Colonic mucosa (tissue), 4 donors: ENCODE measurements around the gene HIF1A. TPM values are rescaled to one million over a fixed set of nuclear protein-coding genes. Genes with fewer than 3 reads are reported as not detected.

Source experiments
- DNase-seq: peaks from one replicate; pipeline ENCODE4 v3.0.0-alpha.2; 2020
- H3K27ac ChIP-seq: fragments of 200-600 bp; one replicate; pipeline ENCODE4 v1.8.0; 2021
- H3K27me3 ChIP-seq: fragments of 200-600 bp; one replicate; pipeline ENCODE4 v1.8.0; 2021
- H3K36me3 ChIP-seq: fragments of 200-600 bp; one replicate; pipeline ENCODE4 v1.8.0; 2021
- H3K4me1 ChIP-seq: fragments of 200-600 bp; one replicate; pipeline ENCODE4 v1.8.0; 2021; ENCODE audit warnings: mild to moderate bottlenecking
- H3K4me3 ChIP-seq: fragments of 200-600 bp; one replicate; pipeline ENCODE4 v1.8.0; 2021
- H3K9ac ChIP-seq, 2 donors: one replicate each; pipeline ENCODE4 v1.7.0; 2013; ENCODE audit warnings: control low read depth in 2 of 2, low read depth in 2 of 2, low read length in 2 of 2
- H3K9me3 ChIP-seq: fragments of 200-600 bp; one replicate; pipeline ENCODE4 v1.8.0; 2021
- intact Hi-C: fragments of 100-400 bp; cut with DNase I; formaldehyde crosslinking; loops from one replicate; pipeline ENCODE4 v1.14.1; 2022
- total RNA-seq, 2 donors: library from RNA; stranded (reverse); fragmentation: NEBNext Ultra II Directional in 1 of 2; extraction: Animal tissue kit (Norgen Biotek cat#: 25700) in 1 of 2; gene quantifications; one replicate each; pipeline ENCODE4 v1.2.1, GENCODE V29; 2021
- TF ChIP-seq, protein P1 (sequence below): fragments of 200-600 bp; IDR thresholded peaks from one replicate; pipeline ENCODE4 v1.8.0; 2022; ENCODE audit warnings: antibody characterized with exemption, mild to moderate bottlenecking
- donor health status: healthy.
- donor health status: DM: no; HTN: no; CAD: no.
- donor health status: DM: no; HTN: no; CAD: no.

Gene HIF1A
- 100 to 1,000 TPM in 1 of 2 donors, 10 to 100 TPM in 1; 99.1 to 128 TPM for total RNA-seq

DNA sequence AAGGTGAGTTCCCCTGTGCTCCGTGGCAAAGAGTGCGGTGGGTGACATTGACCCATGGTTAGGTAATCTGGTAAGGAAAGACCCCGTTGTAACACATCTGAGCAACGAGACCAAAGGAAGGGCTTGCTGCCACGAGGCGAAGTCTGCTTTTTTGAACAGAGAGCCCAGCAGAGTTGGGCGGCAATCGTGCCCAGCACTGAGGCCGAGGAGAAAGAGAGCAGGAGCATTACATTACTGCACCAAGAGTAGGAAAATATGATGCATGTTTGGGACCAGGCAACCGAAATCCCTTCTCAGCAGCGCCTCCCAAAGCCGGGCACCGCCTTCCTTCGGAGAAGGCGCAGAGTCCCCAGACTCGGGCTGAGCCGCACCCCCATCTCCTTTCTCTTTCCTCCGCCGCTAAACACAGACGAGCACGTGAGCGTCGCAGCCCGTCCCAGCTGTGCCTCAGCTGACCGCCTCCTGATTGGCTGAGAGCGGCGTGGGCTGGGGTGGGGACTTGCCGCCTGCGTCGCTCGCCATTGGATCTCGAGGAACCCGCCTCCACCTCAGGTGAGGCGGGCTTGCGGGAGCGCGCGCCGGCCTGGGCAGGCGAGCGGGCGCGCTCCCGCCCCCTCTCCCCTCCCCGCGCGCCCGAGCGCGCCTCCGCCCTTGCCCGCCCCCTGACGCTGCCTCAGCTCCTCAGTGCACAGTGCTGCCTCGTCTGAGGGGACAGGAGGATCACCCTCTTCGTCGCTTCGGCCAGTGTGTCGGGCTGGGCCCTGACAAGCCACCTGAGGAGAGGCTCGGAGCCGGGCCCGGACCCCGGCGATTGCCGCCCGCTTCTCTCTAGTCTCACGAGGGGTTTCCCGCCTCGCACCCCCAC, at the start of gene HIF1A:
HIF1A (plus strand) TSS at position 684 of the 865 bp plus-strand sequence. CDS start 292 bp downstream, outside the sequence.
- H3K4me3 ChIP-seq, result peak within 1 kb of the TSS; percentile 91
- H3K9ac ChIP-seq, result peak within 1 kb of the TSS; percentile 96 to 97
- H3K27me3 ChIP-seq, result no peaks in the 10 kb centered on the region
- no peaks in the 10 kb centered on the region for H3K9me3 ChIP-seq
- DNase-seq, result peak; percentile 97
- TF ChIP-seq, protein P1, sequence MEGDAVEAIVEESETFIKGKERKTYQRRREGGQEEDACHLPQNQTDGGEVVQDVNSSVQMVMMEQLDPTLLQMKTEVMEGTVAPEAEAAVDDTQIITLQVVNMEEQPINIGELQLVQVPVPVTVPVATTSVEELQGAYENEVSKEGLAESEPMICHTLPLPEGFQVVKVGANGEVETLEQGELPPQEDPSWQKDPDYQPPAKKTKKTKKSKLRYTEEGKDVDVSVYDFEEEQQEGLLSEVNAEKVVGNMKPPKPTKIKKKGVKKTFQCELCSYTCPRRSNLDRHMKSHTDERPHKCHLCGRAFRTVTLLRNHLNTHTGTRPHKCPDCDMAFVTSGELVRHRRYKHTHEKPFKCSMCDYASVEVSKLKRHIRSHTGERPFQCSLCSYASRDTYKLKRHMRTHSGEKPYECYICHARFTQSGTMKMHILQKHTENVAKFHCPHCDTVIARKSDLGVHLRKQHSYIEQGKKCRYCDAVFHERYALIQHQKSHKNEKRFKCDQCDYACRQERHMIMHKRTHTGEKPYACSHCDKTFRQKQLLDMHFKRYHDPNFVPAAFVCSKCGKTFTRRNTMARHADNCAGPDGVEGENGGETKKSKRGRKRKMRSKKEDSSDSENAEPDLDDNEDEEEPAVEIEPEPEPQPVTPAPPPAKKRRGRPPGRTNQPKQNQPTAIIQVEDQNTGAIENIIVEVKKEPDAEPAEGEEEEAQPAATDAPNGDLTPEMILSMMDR, result no peak
- peaks cover 6% of the 10 kb centered on the region for H3K4me1 ChIP-seq
- no peaks in the 10 kb centered on the region for H3K36me3 ChIP-seq
- intact Hi-C loops, result no loop called here
- H3K27ac ChIP-seq, result peak within 1 kb of the TSS; percentile 95

- DNase-seq, result no peak
- Histone ChIP-seq H3K27ac (no peak overlapping the region), H3K4me3 (no peak overlapping the region), H3K27me3 (no peaks in the 10 kb centered on the region), H3K4me1 (no peaks in the 10 kb centered on the region), H3K9me3 (no peaks in the 10 kb centered on the region), H3K9ac (no peak overlapping the region), H3K36me3 (no peaks in the 10 kb centered on the region)
- intact Hi-C loops, result no loop called here
- TF ChIP-seq, protein P1, result no peak
Measured at GRCh38 chr14:61646366-61647116, 48.8 kb upstream of the HIF1A start.

DNA sequence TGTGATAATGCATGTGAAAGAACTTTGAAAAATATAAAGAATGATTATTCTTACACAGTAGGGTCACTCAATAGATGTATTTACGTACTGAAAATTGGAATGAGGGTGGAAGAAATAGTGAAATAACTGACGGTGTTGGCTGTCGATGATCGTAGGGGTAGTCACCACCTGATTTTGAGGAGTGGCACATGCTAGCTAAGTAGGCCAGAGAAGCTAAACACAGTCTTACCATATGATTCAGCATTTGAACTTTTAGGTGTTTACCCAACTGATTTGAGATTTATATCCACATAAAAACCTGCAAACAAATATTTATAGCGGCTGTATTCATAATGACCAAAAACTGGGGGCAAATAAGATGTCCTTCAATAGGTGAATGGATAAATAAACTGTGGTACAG, 47.6 kb upstream of the HIF1A start:
- H3K4me1 ChIP-seq, result no peaks in the 10 kb centered on the region
- intact Hi-C loops, result no loop called here
- H3K36me3 ChIP-seq, result no peaks in the 10 kb centered on the region
- TF ChIP-seq, protein P1, result no peak
- no peak overlapping the region for H3K27ac ChIP-seq
- DNase-seq, result no peak
- no peaks in the 10 kb centered on the region for H3K9me3 ChIP-seq
- no peak overlapping the region for H3K9ac ChIP-seq
- no peak overlapping the region for H3K4me3 ChIP-seq
- H3K27me3 ChIP-seq, result no peaks in the 10 kb centered on the region

DNA sequence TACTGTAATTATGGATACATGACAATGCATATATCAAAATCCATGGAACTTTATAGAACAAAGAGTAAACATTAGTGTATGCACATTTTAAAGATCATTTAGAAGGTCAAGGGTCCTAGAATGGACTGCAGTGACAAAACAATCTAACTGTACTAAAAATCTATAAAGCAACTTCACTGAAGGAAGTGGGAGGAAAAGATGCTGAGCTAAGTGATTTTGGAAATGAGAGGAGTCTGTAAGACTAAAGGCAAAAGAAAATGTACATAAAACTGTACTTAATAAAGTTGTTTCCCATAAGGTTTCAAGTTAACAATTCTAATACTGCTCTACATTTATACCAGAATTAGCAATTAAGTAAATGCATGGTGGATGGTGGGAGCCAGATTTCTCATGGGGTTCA, 46.9 kb upstream of the HIF1A start:
- no peaks in the 10 kb centered on the region for H3K36me3 ChIP-seq
- no peak for DNase-seq
- H3K4me1 ChIP-seq, result no peaks in the 10 kb centered on the region
- intact Hi-C loops, result no loop called here
- no peaks in the 10 kb centered on the region for H3K27me3 ChIP-seq
- no peak overlapping the region for H3K27ac ChIP-seq
- no peak overlapping the region for H3K4me3 ChIP-seq
- no peaks in the 10 kb centered on the region for H3K9me3 ChIP-seq
- TF ChIP-seq, protein P1, result no peak
- no peak overlapping the region for H3K9ac ChIP-seq

DNA sequence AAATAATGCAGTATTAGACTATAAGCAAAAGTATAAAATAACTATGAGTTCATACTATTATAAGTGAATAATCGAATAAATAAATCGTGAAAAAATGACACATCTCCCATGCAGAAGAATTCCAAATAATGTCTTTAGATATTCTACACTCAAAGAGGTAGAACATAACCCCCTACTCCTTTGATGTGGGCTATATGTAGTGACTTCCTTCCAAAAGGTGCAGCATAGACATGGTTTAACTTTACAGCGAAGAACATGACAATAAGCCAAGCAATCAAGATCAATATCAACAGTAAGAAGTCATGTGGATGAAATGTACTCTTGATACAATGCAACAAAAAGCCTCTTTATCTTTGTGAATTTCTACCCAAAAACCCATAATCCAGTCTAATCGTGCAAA, 46.0 kb upstream of the HIF1A start:
- Histone ChIP-seq H3K27ac (no peak overlapping the region), H3K4me1 (no peaks in the 10 kb centered on the region), H3K9me3 (no peaks in the 10 kb centered on the region), H3K4me3 (no peak overlapping the region), H3K27me3 (no peaks in the 10 kb centered on the region), H3K36me3 (no peaks in the 10 kb centered on the region), H3K9ac (no peak overlapping the region)
- intact Hi-C loops, result no loop called here
- TF ChIP-seq, protein P1, result no peak
- DNase-seq, result no peak
